GM19467 (cell line): Measurements from ENCODE around the gene GALNTL6.
A peak's percentile ranks its signal among the peaks of the same experiment; 100 is the strongest.
"Not testable (repeated sequence)": the region's sequence is repeated elsewhere in the genome, so short reads cannot be mapped to it uniquely, and the experiment has no call there.

Source experiments
- ATAC-seq: cut with Tn5 transposase; IDR thresholded peaks from one replicate; pipeline ENCODE4 v1.9.1; 2021; ENCODE audit warnings: mild to moderate bottlenecking, moderate library complexity; ENCODE audit not compliant: unreplicated experiment

GALNTL6 gene

DNA sequence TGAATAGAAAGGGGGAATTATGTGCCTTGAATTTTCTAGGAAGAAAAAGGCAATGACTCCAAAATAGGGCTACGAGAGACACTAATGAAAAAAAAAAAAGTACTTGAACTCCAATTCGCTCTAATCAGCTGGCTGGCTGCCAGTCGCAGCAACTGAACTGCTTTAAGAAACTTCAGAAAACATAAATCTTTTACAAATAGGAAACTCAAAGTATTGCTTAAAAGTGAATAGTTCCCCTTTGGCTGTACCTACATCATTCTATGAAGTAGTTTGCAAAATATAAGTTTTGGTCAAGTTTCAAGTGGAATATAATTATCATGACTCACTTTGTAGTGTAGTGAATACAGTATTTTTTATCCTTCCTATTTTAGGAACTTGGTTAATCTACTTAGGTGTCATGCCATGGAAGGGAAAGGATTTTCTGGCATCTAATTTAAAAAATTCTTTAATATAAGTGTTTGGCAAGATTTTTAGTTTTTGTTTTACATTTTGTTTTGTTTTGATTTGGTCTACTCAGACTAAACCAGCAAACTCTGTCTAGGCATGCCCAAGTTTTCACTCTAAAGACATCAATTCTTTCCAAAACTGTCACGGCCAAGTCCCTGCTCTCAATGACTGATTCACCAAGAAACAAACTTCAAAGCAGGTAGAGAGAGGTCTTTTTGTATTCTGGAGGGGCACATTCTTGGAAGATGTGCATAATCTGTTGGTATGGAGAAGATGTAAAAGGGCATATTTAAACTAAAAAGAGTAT lies 973.0 kb downstream of the GALNTL6 start:
- ATAC-seq, result no peak

DNA sequence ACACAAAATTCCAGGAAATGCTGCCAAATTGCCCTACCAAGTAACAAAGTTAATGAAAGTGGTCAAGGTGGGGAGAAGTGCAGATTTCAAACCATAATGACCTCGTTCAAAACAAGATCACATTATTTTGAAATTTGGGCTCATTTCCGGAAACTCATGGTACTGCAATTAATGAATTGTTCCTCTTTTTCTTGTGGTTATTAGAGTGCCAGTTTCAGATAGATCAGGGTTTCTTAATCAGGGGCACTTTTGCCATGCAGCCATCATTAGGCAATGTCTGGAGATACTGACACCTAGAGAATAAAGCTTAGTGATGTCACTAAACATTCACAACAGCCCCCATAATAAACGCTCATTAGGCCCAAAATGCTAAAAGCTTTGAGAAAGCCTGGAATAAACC lies 973.9 kb downstream of the GALNTL6 start:
- no peak for ATAC-seq

DNA sequence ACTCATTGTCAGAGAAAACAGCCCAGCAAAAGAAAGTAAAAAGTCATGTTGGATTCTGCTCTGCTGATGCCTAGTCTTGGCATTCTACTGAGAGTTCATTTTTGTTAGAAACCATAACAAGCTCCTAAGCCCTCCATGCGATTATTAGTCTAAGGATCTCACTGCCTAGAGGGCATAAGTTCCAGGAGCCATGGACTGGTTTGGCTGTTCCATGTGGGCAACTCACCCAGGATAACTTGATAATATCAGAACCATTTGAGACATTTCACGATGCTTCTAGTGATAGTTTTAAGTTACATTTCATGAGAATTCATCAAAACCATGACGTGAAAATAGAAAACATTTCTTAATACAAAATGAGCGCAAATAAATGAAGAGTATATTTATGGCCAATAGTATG lies 978.6 kb downstream of the GALNTL6 start:
- no peak for ATAC-seq

DNA sequence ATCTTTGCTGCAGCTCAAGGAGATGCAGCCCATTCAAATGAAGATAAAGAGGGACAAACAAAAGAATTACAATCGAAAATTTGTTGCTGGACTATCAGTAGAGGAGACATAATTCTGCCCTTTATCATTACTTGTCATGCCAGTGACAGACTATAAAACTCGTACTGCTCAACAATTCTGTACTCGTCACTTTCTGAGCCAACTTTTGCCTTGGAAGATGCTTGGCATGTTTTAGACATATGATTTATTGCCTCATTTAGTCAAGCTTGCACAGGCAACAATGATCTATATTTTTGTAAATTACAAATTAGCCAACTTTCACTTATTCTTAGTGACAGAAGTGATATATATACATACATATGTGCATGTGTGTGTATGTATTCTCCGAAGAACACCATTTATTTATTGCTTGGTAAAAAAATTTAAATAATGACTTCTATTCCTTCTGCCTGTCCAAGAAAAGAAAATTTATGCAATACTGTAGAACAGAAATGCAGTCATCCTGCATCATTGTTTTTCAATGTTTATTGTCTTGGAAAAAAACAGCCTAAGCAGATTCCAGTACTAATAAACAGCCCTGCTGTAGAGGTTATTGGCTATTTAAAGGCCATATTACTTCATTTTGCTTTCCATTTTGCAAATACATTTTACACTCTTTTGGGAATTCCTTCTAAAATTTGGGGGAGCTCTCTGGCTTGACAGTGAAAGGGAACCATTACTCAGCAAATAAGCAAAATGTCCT lies 980.5 kb downstream of the GALNTL6 start:
- ATAC-seq, result no peak

DNA sequence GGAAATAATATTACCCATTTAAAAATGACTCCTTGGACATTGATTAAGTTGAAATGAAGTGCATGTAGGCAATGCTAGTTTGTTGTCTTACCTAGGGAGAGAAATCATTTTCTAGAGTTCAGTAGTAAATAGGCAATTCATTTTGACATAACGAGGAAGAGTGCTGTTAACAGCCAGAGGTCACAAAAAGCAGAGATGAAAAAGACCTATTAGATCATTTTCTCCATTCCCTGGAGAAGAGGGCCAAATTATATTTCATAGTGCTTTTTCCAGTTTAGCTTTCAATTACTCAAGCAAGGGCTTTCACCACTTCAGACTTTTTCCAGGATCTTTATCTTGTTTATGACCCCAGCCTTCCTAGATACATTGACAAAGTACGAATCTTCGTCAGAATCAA lies 981.1 kb downstream of the GALNTL6 start:
- ATAC-seq, result no peak

DNA sequence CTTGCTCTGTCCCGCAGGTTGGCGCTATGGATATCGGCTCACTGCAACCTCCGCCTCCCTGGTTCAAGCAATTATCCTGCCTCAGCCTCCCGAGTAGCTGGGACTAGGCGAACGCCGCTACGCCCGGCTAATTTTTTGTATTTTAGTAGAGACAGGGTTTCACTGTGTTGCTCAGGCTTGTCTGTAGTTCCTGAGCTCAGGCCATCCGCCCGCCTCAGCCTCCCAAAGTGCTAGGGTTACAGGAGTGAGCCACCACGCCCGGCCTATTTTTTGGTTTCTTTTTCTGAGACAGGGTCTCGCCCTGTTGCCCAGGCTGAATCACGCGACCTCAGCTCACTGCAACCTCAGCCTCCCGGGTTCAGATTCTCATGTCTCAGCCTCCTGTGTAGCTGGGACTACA lies 984.1 kb downstream of the GALNTL6 start:
- not testable (repeated sequence) for ATAC-seq

DNA sequence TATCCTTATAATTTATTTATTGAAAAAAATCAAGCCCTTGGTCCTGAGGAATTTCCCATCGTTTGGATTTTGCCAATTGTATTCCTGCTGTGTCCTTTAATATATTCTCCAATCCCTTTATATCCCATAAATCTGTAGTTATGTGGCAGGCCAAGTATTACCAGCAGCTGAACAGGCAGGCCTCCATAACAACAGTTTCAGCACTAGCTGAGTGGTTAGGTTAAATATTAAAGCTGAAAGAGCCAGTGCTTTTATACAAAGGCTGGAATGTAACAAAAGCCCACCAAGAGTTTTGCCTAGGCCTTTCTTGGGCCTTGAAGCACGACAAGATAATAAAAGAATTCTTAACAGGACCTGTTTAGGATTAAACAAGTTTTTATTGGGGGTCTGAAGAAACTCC lies 988.8 kb downstream of the GALNTL6 start:
- ATAC-seq, result no peak

DNA sequence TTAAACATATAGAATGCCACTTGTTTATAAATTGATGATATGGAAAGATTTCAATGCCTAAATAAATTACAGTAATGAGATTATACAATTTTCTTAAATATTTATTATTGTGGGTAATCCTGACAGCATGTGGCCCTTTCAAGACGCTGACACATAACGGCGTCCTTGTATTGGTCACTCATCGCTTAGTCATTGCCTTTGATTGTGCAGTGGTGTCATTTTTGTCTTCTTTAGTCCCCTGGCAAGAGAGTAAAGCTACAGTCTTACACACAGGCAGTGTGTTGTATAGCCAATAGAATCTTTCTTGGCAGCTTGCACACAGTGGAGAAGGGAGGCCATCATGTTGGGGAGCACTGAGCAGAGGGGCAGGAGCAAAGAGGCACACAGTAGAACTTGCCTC lies 993.6 kb downstream of the GALNTL6 start:
- ATAC-seq, result no peak

DNA sequence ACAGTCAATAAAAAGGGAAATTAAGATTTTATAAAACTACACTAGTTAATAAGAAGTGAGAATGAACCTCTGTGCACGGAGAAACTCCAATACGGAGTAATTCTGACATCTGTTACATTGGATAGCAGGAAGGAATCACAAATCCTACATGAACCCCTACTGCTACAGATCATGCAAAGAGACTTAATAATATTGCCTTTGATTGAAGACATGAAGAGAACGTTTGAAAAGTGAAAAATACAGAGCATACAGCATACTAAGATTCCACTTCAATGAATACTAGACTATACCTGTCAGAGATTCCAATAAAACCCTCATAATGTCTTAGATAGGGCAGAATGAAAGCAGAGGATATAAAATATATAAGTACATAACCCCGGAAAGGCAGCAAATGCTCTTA lies 995.0 kb downstream of the GALNTL6 start:
- no peak for ATAC-seq

DNA sequence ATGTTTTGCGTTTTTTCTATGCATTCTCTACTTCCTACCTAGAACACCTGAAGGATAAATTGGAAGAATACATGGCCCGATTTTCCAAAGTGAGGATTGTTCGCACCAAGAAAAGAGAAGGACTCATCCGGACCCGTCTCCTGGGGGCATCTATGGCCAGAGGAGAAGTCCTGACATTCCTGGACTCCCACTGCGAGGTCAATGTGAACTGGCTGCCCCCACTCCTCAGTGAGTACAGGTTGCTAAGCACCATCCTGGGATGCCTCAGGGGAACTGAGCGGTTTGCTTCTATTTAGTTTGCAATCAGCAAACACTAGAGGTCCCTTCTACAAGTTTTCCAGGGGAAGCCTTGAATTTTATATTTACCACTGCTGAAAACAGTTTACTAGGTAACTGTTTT lies 996.1 kb downstream of the GALNTL6 start:
- no peak for ATAC-seq

DNA sequence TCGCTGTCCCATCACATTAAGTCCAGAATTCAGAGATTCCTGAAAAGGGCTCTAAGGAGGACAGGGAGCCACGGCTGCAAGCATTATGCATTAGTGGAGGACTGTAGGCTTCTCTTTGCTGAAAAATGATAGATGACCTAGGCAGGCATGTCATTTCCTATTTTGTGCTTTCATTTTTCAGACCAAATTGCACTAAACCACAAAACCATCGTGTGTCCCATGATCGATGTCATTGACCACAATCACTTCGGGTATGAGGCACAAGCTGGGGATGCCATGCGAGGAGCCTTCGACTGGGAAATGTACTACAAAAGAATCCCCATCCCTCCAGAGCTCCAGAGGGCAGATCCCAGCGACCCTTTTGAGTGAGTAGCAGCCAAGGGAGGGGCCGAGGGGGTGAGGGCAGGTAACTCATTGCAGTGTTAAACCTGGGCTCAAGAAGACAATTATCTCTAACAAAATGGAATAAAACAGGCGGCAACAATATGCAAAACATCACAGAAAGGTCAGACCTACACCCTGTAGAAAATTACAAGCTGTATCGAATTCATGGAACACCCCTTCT lies 1000.2 kb downstream of the GALNTL6 start:
- peak; percentile 84 for ATAC-seq

DNA sequence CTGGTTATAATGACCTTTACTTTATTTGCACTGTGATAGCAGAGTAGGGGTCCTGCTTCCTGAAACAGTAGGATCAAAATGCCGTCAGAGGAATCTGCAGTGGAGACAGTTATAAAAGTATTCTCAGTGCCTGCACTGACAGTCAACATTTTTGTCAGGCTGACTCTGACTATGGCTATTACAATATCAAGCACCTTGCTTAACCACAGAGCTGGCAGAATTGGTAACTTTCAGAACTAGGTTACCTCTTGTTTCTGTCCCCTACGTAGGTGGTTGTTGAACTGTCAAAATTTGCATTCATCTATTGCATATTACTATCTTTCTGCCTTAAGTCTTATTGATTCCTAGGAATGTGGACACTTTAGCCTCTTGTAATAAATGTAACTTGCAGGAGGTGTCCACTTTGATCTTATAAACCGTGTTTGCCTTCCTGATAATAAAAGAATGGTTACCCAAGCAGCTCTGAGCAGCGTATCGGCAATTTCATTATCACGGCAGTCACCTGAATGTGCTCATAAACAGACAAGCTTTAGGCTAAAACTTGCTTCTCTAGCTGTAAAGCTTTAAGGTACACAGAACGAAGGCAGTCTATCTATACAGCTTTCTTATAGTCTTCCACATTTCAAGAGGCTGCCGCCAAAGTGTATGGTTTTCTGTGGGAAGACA lies 1002.4 kb downstream of the GALNTL6 start:
- ATAC-seq, result no peak

DNA sequence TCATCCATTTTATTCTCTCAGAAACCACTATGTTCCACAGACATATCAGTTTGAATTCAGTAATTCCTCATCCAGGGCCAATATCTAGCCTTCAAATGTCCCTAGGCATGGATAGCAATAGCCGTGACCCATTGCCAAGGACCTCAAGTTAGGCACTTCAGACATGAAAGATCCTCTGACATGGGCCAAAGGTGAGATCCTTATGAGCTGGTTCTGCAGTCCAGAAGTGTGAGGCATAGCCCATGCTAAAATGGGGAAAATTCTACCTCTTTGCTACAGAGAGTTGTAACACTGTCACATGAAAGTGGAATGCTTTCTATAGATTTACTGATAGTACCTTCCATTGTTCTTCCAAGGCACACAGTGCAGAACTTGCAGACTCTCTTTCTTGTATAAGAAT lies 1005.7 kb downstream of the GALNTL6 start:
- no peak for ATAC-seq

DNA sequence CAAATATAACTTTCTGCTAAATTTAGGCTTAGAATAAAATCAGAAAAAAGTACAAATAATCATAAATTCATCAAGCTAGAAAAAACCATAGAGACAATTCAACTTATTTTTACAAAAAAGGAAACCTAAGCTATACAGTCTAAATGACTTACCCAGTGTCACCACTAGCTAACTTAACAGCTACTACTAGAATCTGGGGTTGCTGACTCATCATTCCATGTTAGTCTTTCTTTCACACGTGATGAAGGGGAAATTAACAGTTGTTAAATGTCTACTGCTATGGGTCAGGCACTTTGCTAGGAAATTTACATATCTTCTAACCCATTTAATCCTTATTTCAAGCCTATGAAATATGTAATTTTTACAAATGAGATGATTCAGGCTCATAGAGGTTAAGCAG lies 1006.1 kb downstream of the GALNTL6 start:
- ATAC-seq, result no peak

DNA sequence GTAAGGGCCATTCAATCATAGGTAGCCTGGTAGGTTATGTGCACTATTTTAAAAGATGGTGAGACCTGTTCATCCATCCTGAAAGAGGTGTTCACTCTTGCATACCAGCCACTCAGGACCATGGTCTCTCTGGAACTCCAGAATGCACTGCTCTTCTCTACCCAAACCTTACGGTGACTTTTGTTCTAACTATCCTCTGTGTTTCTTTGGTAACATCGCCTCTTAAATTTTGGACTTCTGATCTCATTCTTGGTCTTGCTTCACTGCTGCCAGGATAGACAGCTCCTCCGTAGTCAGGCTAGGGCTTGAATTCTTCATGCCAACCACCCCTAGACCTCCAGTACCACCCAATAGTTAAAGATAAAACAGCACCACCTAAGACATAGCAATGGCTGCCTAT lies 1009.1 kb downstream of the GALNTL6 start:
- ATAC-seq, result no peak

DNA sequence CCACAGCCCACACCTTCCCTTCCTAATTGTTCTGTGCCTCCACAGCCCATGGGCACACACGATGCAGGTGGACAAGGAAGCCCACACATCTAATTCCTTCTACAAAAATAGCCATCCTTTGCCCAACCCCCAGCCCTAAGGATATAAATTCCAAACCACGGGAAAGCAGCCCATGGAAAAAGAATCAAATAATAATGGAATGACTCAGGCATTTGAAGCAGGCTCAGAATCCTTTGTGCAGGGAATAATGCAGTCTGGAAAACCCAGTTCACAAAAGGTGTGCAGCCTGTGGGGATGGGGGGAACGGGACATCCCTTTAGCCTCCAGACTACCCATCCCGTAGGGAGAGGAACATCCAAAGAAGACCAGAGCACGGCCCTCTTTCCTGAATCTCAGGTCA lies 1013.1 kb downstream of the GALNTL6 start:
- no peak for ATAC-seq

DNA sequence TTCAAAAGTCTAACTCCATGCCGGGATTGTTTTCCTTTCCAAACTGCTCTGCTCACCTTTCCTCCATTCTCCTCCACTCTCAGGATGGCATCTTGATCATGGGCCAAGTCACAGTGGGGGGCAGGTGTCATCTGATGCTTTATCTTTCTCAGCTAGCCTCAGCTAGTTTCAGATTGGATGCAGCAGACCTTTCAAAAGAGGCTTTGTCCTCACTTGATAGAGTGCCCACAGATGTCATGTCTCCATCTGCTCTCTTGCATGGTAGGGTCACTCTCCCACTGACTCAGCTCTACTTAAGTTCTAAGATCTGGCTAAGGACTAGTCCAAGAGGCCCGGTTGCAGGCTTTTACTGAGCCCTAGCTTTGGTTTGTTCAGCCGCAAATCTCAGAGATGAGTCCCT lies 1013.7 kb downstream of the GALNTL6 start:
- ATAC-seq, result no peak

DNA sequence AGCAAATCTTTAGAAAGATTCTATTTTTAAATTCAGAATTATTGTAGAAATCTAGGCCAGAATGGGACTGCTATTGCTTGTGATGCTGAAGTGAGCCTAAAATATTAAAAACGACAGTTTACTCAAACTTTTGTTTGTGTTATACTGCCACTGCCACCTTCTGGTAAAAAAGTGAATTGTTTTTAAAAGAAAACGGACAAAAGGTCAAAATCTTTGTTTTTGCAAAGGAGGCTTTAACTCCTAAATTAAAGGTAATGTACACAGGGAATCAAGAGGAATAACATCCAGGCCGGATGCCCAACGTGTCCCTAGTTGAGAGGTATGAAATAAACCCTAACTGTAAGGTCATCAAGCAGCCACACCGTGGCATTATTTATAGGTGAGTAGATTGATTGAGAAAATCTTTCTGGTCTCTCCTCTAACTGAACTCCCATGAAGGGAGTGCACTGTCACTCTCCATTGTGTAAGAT lies 1017.1 kb downstream of the GALNTL6 start:
- ATAC-seq, result no peak

DNA sequence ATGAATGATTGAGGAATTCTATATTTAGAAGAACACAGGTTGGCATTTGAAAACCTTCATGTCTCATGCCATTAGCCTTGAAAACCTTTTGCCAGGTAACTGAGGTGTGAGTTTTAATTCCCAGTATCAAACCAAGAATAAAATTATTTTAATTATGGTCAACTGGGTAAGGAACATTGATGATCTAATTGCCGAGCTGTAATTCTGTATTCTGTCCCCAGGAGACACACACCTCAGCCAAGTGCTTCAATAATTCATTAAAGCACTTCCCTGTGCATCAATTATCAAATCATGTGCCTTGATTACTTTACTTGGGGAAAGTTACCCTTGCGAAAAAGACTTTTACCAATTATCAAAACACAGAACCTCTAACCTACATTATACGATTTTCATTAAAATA lies 1023.5 kb downstream of the GALNTL6 start:
- no peak for ATAC-seq

DNA sequence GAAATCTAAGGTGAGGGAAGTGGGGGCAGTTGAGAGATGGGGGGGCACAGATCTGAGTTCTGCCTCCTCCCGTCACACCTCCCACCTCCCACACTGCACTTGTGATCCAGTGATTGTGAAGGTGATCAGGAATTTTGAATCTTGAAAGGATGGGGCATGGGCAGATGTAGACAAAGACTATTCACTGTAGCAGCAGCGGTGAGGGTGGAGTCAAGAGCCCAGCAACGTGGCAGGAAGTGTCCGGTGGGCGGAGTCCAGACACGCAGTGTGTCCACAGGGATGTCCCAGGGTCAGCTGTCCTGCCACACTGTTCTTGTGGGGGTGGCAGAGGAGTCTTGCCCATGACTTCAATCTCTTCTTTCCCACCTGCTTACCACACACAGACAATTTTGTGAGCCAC lies 1024.9 kb downstream of the GALNTL6 start:
- ATAC-seq, result no peak

DNA sequence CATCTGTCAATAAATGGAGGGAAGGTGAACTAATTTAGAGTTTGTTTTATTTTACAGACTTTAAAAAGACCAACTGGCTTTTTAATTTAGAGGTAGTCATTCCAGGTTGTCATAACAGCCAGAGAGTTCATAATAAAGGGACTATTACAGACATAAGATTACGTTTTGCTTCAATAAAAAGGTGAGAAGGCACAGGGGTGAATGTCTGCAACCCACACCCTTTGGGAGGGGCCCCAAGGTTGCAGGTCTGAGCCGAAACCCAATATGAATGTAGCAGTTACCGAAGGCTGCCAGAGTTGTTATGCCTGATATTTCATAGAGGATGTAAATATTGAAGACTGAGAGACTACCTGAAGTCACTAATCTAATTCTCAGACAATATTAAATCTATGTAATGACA lies 1025.7 kb downstream of the GALNTL6 start:
- ATAC-seq, result no peak

DNA sequence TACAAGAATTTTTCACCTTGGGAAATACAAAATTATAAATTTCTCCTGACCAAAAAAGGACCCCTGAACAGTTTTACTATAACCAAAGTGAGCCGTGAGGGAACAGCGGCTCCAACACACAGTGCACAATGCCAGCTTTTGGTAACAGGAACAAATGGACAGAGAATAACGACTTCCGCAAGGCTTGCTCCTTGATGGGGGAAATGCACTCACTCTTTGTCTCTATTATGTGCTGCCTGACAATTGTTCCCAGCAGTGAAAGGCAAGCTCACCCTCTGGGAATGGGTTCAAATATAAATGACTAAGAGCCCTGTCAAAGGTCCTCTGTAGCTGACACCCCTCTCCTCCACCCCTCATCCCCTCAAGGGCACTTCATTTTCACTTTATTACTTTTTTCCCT lies 1029.6 kb downstream of the GALNTL6 start:
- ATAC-seq, result no peak
